NCI-H82 (cell line): ENCODE data around the gene HSF4.

Experiments used
- DNase-seq: peaks from one replicate; lab custom pipeline; 2025; lab: John Stamatoyannopoulos, UW

HSF4 gene

GRCh38 chr16:67184995-67185650, 20.6 kb downstream of the HSF4 start:
- peak; percentile 89 for DNase-seq

- no peak for DNase-seq
These were observed 21.1 kb downstream of the HSF4 start for GRCh38 chr16:67185651-67186134.

DNA sequence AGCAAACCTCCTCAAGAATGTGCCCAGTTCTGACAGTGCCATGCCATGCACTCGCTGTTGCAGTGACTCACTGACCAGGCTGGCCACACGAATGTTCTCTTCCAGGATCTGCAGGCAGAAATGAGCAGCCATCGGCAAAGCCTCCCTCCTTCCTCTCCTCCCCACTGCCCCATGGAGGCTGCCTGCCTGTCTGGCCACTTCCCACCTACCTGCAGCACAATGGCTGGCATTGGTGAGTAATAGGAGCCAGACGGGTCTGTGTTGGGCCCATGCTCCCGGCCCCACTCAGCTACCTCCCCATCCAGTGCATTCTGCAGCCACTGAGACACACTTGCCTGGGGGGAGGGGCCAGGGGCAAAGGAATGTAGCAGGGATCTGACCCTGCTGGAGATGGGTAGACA, 22.0 kb downstream of the HSF4 start:
- DNase-seq: no peak

DNA sequence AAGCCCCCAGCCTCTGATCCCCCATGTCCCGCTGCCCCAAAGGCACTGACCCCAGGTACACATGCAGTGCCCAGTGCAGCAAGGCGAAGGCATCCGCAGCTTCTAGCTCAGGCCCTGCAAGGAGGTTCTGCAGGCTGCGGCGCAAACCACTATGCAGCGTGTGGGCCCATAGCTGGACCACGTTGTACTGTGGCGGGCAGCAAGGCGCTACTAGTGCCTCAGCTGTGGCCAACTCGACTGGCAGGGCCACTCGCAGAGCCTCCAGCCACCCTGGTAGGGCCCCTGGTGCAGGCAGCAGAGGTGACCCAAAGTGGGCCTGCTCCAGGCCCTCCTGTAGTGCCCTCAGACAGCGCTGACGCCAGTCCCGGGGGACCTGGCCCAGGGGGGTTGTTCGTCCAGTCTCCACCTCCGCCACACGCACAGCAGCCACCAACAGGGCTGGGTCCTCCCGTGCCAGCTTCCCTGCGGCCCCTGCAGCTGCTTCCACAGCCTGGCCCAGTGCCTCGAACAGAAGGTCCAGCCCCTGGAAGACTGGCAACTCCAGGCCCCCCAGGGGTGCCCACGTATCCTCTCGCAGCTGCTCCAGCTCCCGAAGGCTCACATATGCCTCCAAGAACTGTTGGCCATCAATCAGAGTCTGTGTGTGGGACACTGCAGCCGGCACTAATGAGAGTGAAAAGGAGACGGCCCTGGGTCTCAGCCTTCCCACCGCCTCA, 22.8 kb downstream of the HSF4 start:
- no peak for DNase-seq

DNA sequence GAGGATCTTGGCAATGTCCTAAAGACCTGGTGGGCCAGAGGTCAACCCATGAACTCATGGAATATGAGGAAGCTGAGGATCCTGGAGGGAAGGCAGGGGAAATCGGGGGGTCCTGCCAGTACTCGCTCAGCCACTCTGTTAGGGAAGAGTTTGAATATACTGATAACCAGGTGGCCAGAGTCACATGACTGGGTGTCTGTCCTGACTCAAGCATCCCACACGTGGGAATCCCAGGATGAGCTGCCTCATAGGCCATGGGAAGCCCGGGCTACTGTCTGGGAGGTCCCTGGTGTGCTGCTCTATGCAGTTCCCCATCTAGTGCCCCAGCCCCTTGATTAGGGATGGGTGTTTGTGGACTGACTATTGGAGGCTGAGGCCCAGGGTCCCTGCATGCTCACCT, 23.8 kb downstream of the HSF4 start:
- no peak for DNase-seq

- DNase-seq: no peak
These were observed 24.3 kb downstream of the HSF4 start for GRCh38 chr16:67188798-67189197.

- peak; percentile 23 for DNase-seq
These were observed 25.5 kb downstream of the HSF4 start, which contains the start of gene EXOC3L1 for GRCh38 chr16:67190041-67190440. Gene EXOC3L1, minus strand, starts transcription at chr16:67190136. Its CDS starts 460 bp downstream, at chr16:67189676.

- no peak for DNase-seq
These were observed 26.2 kb downstream of the HSF4 start for GRCh38 chr16:67190448-67191399.

DNA sequence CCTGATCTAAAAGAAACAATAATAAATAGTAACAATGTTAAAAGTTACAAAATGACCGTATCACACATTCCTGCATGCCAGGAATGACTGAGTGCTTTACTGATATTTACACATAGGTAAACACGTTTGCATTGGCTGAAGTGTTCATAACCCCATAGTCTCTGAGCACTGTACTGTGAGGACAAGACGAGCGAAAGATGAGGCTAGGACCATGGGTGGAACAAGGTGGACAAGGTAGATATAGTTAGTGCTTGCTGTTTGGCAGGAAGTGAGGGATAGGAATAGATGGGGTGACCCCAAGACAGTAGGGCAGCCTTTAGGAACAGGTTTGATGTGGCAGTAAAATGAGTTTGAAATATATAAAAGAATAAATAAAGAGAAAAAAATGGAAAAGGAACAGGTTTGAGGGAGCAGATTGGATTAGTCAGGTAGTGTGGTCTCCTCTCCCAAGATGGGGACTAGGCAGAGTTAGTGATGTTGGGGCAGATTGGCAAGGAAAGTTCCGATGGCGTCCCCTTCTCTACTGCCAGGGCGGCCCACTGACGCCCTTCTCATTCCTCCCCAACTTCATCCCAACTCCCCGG, 27.0 kb downstream of the HSF4 start:
- no peak for DNase-seq

DNA sequence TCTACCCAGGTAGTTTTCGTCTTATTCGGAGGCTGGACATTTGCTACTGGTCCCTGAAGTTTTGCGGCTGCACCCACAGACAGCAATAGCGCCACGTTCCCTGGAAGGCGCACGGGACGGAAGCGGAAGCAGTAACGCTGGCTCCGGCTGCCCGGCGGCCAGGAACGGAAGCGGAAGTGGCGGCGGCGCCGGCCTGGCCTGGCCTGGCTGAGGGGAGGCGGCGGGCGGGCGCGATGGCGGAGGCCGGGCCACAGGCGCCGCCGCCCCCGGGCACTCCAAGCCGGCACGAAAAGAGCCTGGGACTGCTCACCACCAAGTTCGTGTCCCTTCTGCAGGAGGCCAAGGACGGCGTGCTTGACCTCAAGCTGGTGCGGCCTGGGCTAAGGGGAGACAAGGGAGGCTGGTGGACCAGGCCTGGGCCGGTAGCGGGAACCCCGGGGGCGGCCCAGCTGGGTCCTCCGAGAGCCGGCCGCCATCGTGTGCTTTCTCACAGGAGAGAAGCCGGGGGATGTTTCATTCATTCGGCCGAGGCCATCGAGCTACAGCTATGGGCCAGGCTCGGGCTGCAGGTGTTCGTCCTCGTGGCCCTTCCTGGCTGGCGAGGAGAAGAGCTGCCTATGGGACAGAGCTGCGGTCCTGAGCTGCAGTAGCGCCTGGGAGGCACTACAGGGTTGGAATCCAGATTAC, 27.6 kb downstream of the HSF4 start, which contains the start of gene E2F4:
Gene E2F4 (plus strand): TSS at position 161 of the 687 bp plus-strand sequence. CDS start 73 bp downstream, at position 234.
- peak; percentile 92 for DNase-seq

- DNase-seq: no peak
These were observed 28.3 kb downstream of the HSF4 start for GRCh38 chr16:67192781-67193361.

DNA sequence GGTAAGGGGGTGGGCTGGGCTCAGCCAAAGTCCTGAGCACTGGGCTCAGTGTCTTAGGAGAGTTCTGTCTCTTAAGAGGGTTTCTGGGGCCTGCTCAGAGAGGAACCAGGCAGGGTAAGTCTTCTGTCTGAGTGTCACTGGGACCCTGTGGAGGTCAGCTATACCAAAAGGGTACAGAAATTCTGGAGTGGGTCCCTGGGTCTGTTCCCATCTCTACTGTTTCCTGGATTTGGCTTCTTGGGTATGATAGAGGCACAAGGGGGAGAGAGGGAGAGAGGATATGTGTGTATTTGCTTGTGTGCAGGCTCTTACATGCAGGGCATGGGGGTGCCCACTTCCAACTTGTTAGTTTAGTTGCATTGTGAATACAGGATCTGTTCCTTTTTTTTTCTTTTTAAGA, 29.0 kb downstream of the HSF4 start:
- no peak for DNase-seq

DNA sequence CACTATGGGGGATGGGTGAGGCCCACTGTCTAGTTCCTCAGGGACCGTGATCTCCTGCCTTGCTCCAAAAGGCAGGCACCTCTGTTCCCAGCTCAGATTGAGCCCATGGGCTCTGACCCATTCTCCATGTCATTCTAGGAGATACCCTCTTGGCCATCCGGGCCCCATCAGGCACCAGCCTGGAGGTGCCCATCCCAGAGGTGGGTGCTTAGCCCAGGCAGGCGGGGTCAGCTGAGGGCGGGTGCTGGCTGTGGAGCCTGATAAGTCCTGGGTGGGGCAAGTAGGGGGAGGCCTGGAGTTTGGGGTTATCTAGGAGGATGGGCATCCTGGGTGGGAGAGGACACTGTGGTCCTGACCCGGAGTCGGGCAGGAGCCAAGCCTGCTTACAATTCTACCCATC, 29.7 kb downstream of the HSF4 start:
- DNase-seq: no peak

DNA sequence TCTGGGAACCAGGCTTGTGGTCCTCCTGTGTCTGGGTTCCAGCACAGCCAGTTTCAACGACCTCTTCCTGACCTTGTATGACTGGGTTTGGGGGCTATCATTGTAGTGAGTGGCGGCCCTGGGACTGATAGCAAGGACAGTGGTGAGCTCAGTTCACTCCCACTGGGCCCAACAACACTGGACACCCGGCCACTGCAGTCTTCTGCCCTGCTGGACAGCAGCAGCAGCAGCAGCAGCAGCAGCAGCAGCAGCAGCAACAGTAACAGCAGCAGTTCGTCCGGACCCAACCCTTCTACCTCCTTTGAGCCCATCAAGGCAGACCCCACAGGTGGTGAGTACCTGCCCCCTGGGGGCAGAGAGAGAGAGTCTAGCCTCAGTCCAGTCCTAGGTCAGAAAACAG, 31.1 kb downstream of the HSF4 start:
- DNase-seq: no peak

DNA sequence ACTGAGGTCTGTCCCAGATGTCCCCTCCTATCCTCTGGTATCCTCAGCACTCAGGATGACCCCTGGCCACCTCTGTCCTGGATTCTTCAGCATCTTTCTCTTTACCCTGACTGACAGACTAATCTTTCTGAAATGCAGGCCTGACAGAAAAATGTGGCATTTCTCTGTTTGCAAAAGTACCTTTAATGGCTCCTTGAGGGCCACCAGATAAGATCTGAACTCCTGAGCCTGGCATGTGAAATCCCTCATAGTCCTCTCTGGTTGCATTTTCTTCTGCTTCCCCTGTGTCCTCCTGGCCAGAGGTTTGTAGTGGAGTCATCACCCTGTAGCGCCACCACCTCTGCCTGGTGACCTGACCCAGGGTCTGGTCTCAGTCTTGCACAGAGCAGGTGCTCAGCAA, 32.3 kb downstream of the HSF4 start:
- DNase-seq: no peak

GRCh38 chr16:67197704-67198103, 33.2 kb downstream of the HSF4 start:
- no peak for DNase-seq

DNA sequence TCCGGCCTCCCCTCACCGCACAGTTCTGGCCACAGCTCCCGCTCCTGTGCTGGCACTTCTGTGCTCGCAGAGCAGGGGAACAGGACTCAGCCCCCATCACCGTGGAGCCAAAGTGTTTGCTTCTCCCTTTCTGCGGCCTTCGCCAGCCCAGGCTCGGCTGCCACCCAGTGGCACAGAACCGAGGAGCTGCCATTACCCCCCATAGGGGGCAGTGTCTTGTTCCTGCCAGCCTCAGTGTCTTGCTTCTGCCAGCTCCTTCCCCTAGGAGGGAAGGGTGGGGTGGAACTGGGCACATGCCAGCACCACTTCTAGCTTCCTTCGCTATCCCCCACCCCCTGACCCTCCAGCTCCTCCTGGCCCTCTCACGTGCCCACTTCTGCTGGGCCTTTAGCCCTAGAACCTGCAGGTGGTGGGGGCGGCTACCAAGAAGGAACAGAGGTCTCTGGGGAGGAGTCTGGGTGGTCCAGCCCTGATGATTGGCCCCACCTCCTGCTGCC, 33.7 kb downstream of the HSF4 start:
- no peak for DNase-seq

DNA sequence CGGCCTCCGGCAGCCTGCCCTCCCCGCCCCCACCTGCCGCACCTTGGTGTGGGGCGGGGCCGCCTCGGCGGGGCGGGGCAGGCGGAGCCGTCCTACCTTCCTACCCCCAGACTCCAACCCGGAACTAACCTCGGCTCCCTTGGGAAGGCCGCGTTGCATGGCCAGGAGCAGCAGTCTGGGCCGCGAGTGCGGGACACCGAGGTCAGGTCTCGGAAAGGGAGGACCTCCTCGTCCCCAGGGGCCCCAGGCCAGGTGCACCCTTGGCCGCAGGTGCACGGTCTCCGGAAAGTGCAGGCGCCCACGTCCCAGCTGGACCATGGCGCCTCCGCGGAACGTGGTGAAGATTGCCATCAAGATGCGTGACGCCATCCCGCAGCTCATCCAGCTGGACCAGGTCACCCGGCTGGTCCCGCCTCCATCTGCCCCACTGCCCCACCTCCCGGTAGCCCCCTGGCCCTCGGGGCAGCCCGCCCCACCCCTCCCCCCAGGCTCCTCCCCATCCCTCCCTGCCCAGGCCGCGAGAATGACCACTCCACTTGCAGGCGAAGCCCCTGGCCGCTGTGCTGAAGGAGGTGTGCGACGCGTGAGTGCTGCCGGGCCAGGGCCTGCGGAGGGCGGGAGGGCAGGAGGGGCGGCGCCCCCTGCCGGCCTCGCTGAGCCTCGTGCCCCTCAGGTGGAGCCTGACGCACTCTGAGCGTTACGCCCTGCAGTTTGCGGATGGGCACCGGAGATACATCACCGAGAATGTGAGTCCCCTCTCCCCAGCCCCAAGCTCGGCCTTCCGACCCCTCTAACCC, 34.7 kb downstream of the HSF4 start, which contains the start of gene ELMO3:
Gene ELMO3 (plus strand): TSS at position 121 of the 797 bp plus-strand sequence. CDS start 196 bp downstream, at position 317.
- DNase-seq: no peak

DNA sequence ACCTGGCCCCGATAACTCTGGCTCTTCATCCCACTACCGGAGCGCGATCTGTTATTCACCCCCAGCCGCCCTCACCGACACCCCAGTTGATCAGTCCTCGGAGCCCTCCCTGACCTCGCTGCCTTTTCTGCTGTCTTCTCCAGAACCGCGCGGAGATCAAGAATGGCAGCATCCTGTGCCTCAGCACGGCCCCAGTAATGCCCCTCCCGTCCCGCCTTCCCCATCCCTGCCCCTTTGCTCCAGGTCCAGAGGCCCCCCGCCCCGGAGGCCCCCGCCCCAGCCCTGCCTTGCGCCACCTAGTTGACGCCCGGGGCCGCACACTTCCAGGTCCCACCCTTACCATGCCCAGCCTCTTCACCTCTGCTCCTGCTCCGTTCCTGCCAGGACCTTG, 35.3 kb downstream of the HSF4 start:
- no peak for DNase-seq

DNA sequence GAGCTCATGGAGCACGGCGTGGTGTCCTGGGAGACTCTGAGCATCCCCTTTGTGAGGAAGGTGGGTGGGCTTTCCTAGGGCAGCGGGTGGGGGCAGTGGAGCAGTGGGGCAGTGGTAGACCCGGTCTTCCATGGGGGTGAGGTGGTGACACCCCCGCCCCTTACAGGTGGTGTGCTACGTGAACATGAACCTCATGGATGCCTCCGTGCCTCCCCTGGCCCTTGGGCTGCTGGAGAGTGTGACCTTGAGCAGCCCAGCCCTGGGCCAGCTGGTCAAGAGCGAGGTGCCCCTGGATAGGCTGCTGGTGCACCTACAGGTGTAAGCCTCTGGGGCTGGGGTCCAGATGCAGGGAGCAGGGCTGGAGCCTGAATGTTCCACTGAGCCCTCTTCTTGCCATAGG, 35.9 kb downstream of the HSF4 start:
- DNase-seq: no peak
